Endothelial cell of umbilical vein (primary cell): ENCODE measurements around the gene FAM234B. TPM values are rescaled to one million over a fixed set of nuclear protein-coding genes. Genes with fewer than 3 reads are reported as not detected.
"Not testable (repeated sequence)": the region's sequence is repeated elsewhere in the genome, so short reads cannot be mapped to it uniquely, and the experiment has no call there.

Source experiments
- BruUV-seq: library from RNA; stranded (reverse); fragments of 400-500 nt; replicated peaks from 2 replicates; lab custom pipeline; 2021; lab: Mats Ljungman, UMichigan
- CTCF ChIA-PET: fragments of 300-600, 350-600 bp; sonication (Branson Sonifier 250); formaldehyde crosslinking; loops from one replicate; lab custom pipeline; 2021; ENCODE audit warnings: antibody characterized with exemption, inconsistent platforms; lab: Charles Lee
- POLR2A ChIA-PET: fragments of 300-600, 350-600 bp; sonication (Branson Sonifier 250); formaldehyde crosslinking; loops from one replicate; lab custom pipeline; 2021; ENCODE audit warnings: antibody characterized with exemption, inconsistent platforms; lab: Charles Lee
- DNase-seq: peaks from one replicate; pipeline ENCODE4 v3.0.0-alpha.2; 2011; ENCODE audit warnings: low read depth, low spot score
- FAIRE-seq: peaks from 2 replicates; lab custom pipeline; 2011; peaks lifted over from hg19 to GRCh38; lab: Jason Lieb, UNC
- H2AFZ ChIP-seq: 2 replicates; pipeline ENCODE4 v1.6.0; 2012; ENCODE audit warnings: low read depth, low read length, control low read depth, inconsistent platforms
- H3K27ac ChIP-seq: 2 replicates; pipeline ENCODE4 v1.5.1; 2011; ENCODE audit warnings: low read depth, mild to moderate bottlenecking, control low read depth, low read length, moderate library complexity; ENCODE audit not compliant: insufficient read depth
- H3K27me3 ChIP-seq, 2 experiments: 2 replicates each; pipeline versions ENCODE4 v1.6.0 to v1.6.1; 2011; ENCODE audit warnings: low read length in 2 of 2, mixed read lengths in 1 of 2; ENCODE audit not compliant: control insufficient read depth in 2 of 2, insufficient read depth in 2 of 2
- H3K36me3 ChIP-seq, 2 experiments: 2 replicates in 1 of 2; 3 replicates in 1 of 2; pipeline ENCODE4 v1.5.1; 2011; ENCODE audit warnings: low read length in 2 of 2, mild to moderate bottlenecking in 1 of 2, moderate library complexity in 1 of 2; ENCODE audit not compliant: control insufficient read depth in 2 of 2, insufficient read depth in 2 of 2; ENCODE audit errors: extremely low read depth in 1 of 2
- H3K4me1 ChIP-seq: 3 replicates; pipeline ENCODE4 v1.5.1; 2011; ENCODE audit warnings: mild to moderate bottlenecking, low read length; ENCODE audit not compliant: control insufficient read depth, insufficient read depth; ENCODE audit errors: extremely low read depth
- H3K4me2 ChIP-seq: 2 replicates; pipeline ENCODE4 v1.6.1; 2011; ENCODE audit warnings: low read length, control low read depth, mixed read lengths; ENCODE audit not compliant: insufficient read depth
- H3K4me3 ChIP-seq, 3 experiments: fragments of 200-600 bp in 1 of 3; sonication (generic), shearing (Covaris generic) in 1 of 3; replicated peaks in 1 of 3; 2 replicates each; pipeline ENCODE4 v1.5.1; 2011 to 2016; ENCODE audit warnings: control low read depth in 3 of 3, low read length in 3 of 3, mild to moderate bottlenecking in 2 of 3, inconsistent platforms in 1 of 3, low read depth in 1 of 3, moderate library complexity in 1 of 3; ENCODE audit not compliant: insufficient read depth in 1 of 3
- H3K79me2 ChIP-seq: 2 replicates; pipeline ENCODE4 v1.6.0; 2012; ENCODE audit warnings: low read length, inconsistent platforms; ENCODE audit not compliant: control insufficient read depth, insufficient read depth
- H3K9ac ChIP-seq: replicated peaks from 2 replicates; pipeline ENCODE3; 2011; ENCODE audit warnings: low read length, control low read depth; ENCODE audit not compliant: insufficient read depth; ENCODE audit errors: extremely low read depth
- H3K9me1 ChIP-seq: replicated peaks from 3 replicates; pipeline ENCODE4 v1.6.0; 2011; ENCODE audit warnings: mild to moderate bottlenecking, low read length; ENCODE audit not compliant: control insufficient read depth, insufficient read depth; ENCODE audit errors: extremely low read depth
- H3K9me3 ChIP-seq: replicated peaks from 2 replicates; pipeline ENCODE4 v1.5.1; 2012; ENCODE audit warnings: low read length, inconsistent platforms; ENCODE audit not compliant: control insufficient read depth, insufficient read depth
- H4K20me1 ChIP-seq: replicated peaks from 2 replicates; pipeline ENCODE3; 2011; ENCODE audit warnings: mild to moderate bottlenecking, low read length; ENCODE audit not compliant: control insufficient read depth, insufficient read depth; ENCODE audit errors: extremely low read depth
- EZH2 ChIP-seq: IDR thresholded peaks from 2 replicates; pipeline ENCODE4 v1.6.1; 2012; ENCODE audit warnings: borderline replicate concordance, low read depth, mild to moderate bottlenecking, moderate library complexity, low read length, inconsistent platforms; ENCODE audit not compliant: severe bottlenecking
- FOS ChIP-seq: IDR thresholded peaks from 2 replicates; pipeline ENCODE4 v1.6.1; 2011; ENCODE audit warnings: mild to moderate bottlenecking, low read length, moderate library complexity, borderline replicate concordance; ENCODE audit not compliant: insufficient read depth
- GATA2 ChIP-seq: IDR thresholded peaks from 2 replicates; pipeline ENCODE4 v1.7.0; 2011; ENCODE audit warnings: low read depth, mild to moderate bottlenecking, moderate library complexity, mixed read lengths, low read length; ENCODE audit not compliant: insufficient read length, insufficient read depth
- JUN ChIP-seq: IDR thresholded peaks from 2 replicates; pipeline ENCODE4 v1.6.1; 2011; ENCODE audit warnings: borderline replicate concordance, low read depth; ENCODE audit not compliant: insufficient read length, insufficient read depth
- MYC ChIP-seq: IDR thresholded peaks from one replicate; pipeline ENCODE4 v1.6.1; 2011; ENCODE audit warnings: mild to moderate bottlenecking, low read depth, low read length
- POLR2A ChIP-seq: IDR thresholded peaks from 2 replicates; pipeline ENCODE4 v1.6.1; 2012; ENCODE audit warnings: low read depth, mild to moderate bottlenecking, control low read depth, low read length
- POLR2AphosphoS5 ChIP-seq: IDR thresholded peaks from 2 replicates; pipeline ENCODE4 v1.6.1; 2012; ENCODE audit warnings: low read depth, mild to moderate bottlenecking, control low read depth, low read length, moderate library complexity; ENCODE audit not compliant: insufficient read depth
- dilution Hi-C: fragments of 300-500 bp; cut with MboI; formaldehyde crosslinking; loops from one replicate; pipeline ENCODE4 v1.15.0; 2019; ENCODE audit warnings: low sequenced_read_pairs; ENCODE audit not compliant: extremely low pct_ligation_motif_present
- intact Hi-C: fragments of 100-400 bp; cut with micrococcal nuclease; formaldehyde crosslinking; loops from one replicate; pipeline ENCODE4 v1.10.0; 2022
- polyA plus RNA-seq, 4 experiments: library from polyadenylated mRNA; depleted of rRNA in 3 of 4; stranded (reverse) in 3 of 4; unstranded in 1 of 4; fragments of >200 nt; gene quantifications; 2 replicates each; pipeline versions ENCODE4 v1.2.1 to v1.2.3, GENCODE V29; 2011 to 2012; ENCODE audit warnings: missing spikeins in 1 of 4
- total RNA-seq: library from RNA; stranded (reverse); gene quantifications from 2 replicates; pipeline ENCODE4 v1.2.3, GENCODE V29; 2021
- TF ChIP-seq, protein P1 (sequence below), 2 donors: IDR thresholded peaks; 1 replicate in 1 of 2; 2 replicates in 1 of 2; pipeline ENCODE4 v1.5.1; 2011; ENCODE audit warnings: low read length in 2 of 2, mild to moderate bottlenecking in 2 of 2, moderate library complexity in 2 of 2, control low read depth in 1 of 2, inconsistent platforms in 1 of 2, low read depth in 1 of 2; ENCODE audit not compliant: insufficient read depth in 1 of 2; ENCODE audit errors: extremely low read depth in 1 of 2
- TF ChIP-seq, protein P2 (sequence below): IDR thresholded peaks from 2 replicates; pipeline ENCODE4 v1.6.1; 2011; ENCODE audit not compliant: insufficient read depth, insufficient read length

The FAM234B gene
- total and polyA plus RNA-seq, 2 donors (not counting 3 experiments of a cell fraction or from before 2014, with no cell fraction given): 4.9 to 13.2 TPM

- H3K9ac ChIP-seq: no peak overlapping the region
- CTCF ChIA-PET: interaction anchor here (1.2 to 4.3 kb wide), 6 partner anchors 9 to 178 kb away, joined by 3 to 17 read pairs (median 4); partner anchors contain the start of gene FAM234B
- POLR2A ChIA-PET: no interaction called here
- no peaks in the 10 kb centered on the region for H3K9me1 ChIP-seq
- no peaks in the 10 kb centered on the region for H3K36me3 ChIP-seq
- H3K79me2 ChIP-seq: no peaks in the 10 kb centered on the region
- no peak overlapping the region for H3K4me3 ChIP-seq
- dilution Hi-C loops: no loop called here
- peak overlapping the region; percentile 31 for H3K27ac ChIP-seq
- H3K4me1 ChIP-seq: peaks cover 12% of the 10 kb centered on the region
- H4K20me1 ChIP-seq: no peaks in the 10 kb centered on the region
- no peak overlapping the region for H3K4me2 ChIP-seq
- H2AFZ ChIP-seq: peak overlapping the region; percentile 1
- TF ChIP-seq, protein P1, sequence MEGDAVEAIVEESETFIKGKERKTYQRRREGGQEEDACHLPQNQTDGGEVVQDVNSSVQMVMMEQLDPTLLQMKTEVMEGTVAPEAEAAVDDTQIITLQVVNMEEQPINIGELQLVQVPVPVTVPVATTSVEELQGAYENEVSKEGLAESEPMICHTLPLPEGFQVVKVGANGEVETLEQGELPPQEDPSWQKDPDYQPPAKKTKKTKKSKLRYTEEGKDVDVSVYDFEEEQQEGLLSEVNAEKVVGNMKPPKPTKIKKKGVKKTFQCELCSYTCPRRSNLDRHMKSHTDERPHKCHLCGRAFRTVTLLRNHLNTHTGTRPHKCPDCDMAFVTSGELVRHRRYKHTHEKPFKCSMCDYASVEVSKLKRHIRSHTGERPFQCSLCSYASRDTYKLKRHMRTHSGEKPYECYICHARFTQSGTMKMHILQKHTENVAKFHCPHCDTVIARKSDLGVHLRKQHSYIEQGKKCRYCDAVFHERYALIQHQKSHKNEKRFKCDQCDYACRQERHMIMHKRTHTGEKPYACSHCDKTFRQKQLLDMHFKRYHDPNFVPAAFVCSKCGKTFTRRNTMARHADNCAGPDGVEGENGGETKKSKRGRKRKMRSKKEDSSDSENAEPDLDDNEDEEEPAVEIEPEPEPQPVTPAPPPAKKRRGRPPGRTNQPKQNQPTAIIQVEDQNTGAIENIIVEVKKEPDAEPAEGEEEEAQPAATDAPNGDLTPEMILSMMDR (IDR thresholded peaks at IDR 0.05; ENCODE audit: extremely low read depth in 1 of 2, insufficient read depth in 1 of 2, low read depth in 1 of 2, low read length in 2 of 2): no peak
- peak; percentile 16 for TF ChIP-seq JUN
- no peak for TF ChIP-seq MYC
- TF ChIP-seq, protein P2, sequence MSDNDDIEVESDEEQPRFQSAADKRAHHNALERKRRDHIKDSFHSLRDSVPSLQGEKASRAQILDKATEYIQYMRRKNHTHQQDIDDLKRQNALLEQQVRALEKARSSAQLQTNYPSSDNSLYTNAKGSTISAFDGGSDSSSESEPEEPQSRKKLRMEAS: no peak
- no peak for TF ChIP-seq POLR2A
- TF ChIP-seq FOS: peak; percentile 29
- peak; percentile 19 for TF ChIP-seq POLR2AphosphoS5
- TF ChIP-seq GATA2: no peak
- TF ChIP-seq EZH2: no peak
- intact Hi-C loops: no loop called here
- no TSS peak for BruUV-seq
- peak; percentile 59 for DNase-seq
- peak; percentile 75 for FAIRE-seq
- H3K9me3 ChIP-seq: no peaks in the 10 kb centered on the region
- no peaks in the 10 kb centered on the region for H3K27me3 ChIP-seq
These were observed 10.7 kb upstream of the FAM234B start for GRCh38 chr12:13033476-13033875.

GRCh38 chr12:13035335-13035734 is 8.8 kb upstream of the FAM234B start:
- H3K9ac ChIP-seq, H3K4me2 ChIP-seq, H2AFZ ChIP-seq, H4K20me1 ChIP-seq, H3K27me3 ChIP-seq, H3K27ac ChIP-seq, dilution Hi-C loops, intact Hi-C loops, H3K9me1 ChIP-seq, H3K79me2 ChIP-seq, H3K36me3 ChIP-seq, H3K4me3 ChIP-seq, BruUV-seq, H3K9me3 ChIP-seq, DNase-seq, FAIRE-seq: not testable (repeated sequence)
- ChIA-PET POLR2A (interaction anchor here (0.6 kb wide), 1 partner anchor 44 kb away, joined by 3 read pairs; no protein-coding TSS in a partner anchor), CTCF (interaction anchor here (0.6 to 4.3 kb wide), 3 partner anchors 10 to 176 kb away, joined by 4 to 17 read pairs (median 4); no protein-coding TSS in a partner anchor)
- H3K4me1 ChIP-seq: peaks cover 12% of the 10 kb centered on the region
